B cell (primary cell): ENCODE results near the gene UTP3. TPM values are rescaled to one million over a fixed set of nuclear protein-coding genes. Genes with fewer than 3 reads are reported as not detected.

Source experiments
- ATAC-seq: fragments of 200-7000 bp; cut with Tn5 transposase; one replicate; pipeline ENCODE4 v1.10.0; 2021; ENCODE audit warnings: low read depth, mild to moderate bottlenecking, moderate number of reproducible peaks, moderate library complexity
- CTCF ChIA-PET: fragments of 350-600 bp; sonication (Branson Sonifier 250); formaldehyde crosslinking; loops from one replicate; lab custom pipeline; 2021; ENCODE audit warnings: antibody characterized with exemption, inconsistent platforms; lab: Charles Lee
- POLR2A ChIA-PET: fragments of 350-600 bp; sonication (Branson Sonifier 250); formaldehyde crosslinking; loops from one replicate; lab custom pipeline; 2021; ENCODE audit warnings: antibody characterized with exemption; lab: Charles Lee
- DNase-seq: peaks from one replicate; pipeline ENCODE4 v3.0.0; 2013
- H2AFZ ChIP-seq: 2 replicates; pipeline ENCODE4 v1.6.1; 2012; ENCODE audit warnings: mild to moderate bottlenecking, low read depth, low read length; ENCODE audit not compliant: insufficient read depth, poor library complexity, severe bottlenecking
- H3K27ac ChIP-seq, 2 donors: 1 replicate in 1 of 2; 2 replicates in 1 of 2; pipeline ENCODE4 v1.5.1; 2012 to 2013; ENCODE audit warnings: low read length in 2 of 2, mild to moderate bottlenecking in 2 of 2, moderate library complexity in 1 of 2
- H3K27me3 ChIP-seq, 4 experiments: fragments of 200-600 bp in 1 of 4; sonication (generic) in 1 of 4; replicated peaks in 1 of 4; 1 replicate in 2 of 4; 2 replicates in 2 of 4; pipeline versions ENCODE4 v1.6.1 to v1.7.0; 2013 to 2016; ENCODE audit warnings: low read length in 3 of 4, mild to moderate bottlenecking in 2 of 4, mixed read lengths in 1 of 4, moderate library complexity in 1 of 4; ENCODE audit not compliant: insufficient read depth in 4 of 4, control insufficient read depth in 3 of 4; ENCODE audit errors: control extremely low read depth in 1 of 4
- H3K36me3 ChIP-seq, 2 experiments: replicated peaks in 1 of 2; 1 replicate in 1 of 2; 2 replicates in 1 of 2; pipeline versions ENCODE4 v1.6.1 to v1.7.1; 2013; ENCODE audit warnings: low read length in 1 of 2; ENCODE audit not compliant: insufficient read depth in 2 of 2, control insufficient read depth in 1 of 2; ENCODE audit errors: control extremely low read depth in 1 of 2, extremely low read depth in 1 of 2
- H3K4me1 ChIP-seq, 2 donors: fragments of 200-600 bp in 1 of 2; sonication (generic) in 1 of 2; 1 replicate in 1 of 2; 2 replicates in 1 of 2; pipeline versions ENCODE4 v1.5.1 to v1.6.1; 2013 to 2017; ENCODE audit warnings: low read length in 2 of 2; ENCODE audit not compliant: control insufficient read depth in 2 of 2, insufficient read depth in 2 of 2
- H3K4me2 ChIP-seq: replicated peaks from 2 replicates; pipeline ENCODE3; 2012; ENCODE audit warnings: mild to moderate bottlenecking, low read depth, low read length; ENCODE audit not compliant: poor library complexity, severe bottlenecking
- H3K4me3 ChIP-seq, 5 experiments: fragments of 200-600 bp in 1 of 5; sonication (generic) in 1 of 5; 1 replicate in 3 of 5; 2 replicates in 2 of 5; pipeline versions ENCODE4 v1.5.1 to v1.7.0; 2011 to 2016; ENCODE audit warnings: low read length in 4 of 5, mild to moderate bottlenecking in 4 of 5, low read depth in 2 of 5, control low read depth in 1 of 5, moderate library complexity in 1 of 5; ENCODE audit not compliant: insufficient read depth in 1 of 5; ENCODE audit errors: control extremely low read depth in 1 of 5, extremely low read depth in 1 of 5
- H3K79me2 ChIP-seq: fragments of 200-600 bp; sonication (generic); one replicate; pipeline ENCODE4 v1.6.0; 2016; ENCODE audit warnings: low read length; ENCODE audit not compliant: control insufficient read depth, insufficient read depth
- H3K9ac ChIP-seq: fragments of 200-600 bp; sonication (generic); 2 replicates; pipeline ENCODE4 v1.6.1; 2017; ENCODE audit warnings: mild to moderate bottlenecking, low read length, moderate library complexity
- H3K9me3 ChIP-seq, 3 donors: one replicate each; pipeline versions ENCODE4 v1.6.1 to v1.7.1; 2013; ENCODE audit warnings: low read length in 2 of 3; ENCODE audit not compliant: control insufficient read depth in 2 of 3, insufficient read depth in 1 of 3; ENCODE audit errors: control extremely low read depth in 1 of 3
- H4K20me1 ChIP-seq: 2 replicates; pipeline ENCODE4 v1.6.0; 2012; ENCODE audit warnings: mild to moderate bottlenecking, low read length; ENCODE audit not compliant: insufficient read depth, control insufficient read depth, poor library complexity, severe bottlenecking
- H3K27ac Mint-ChIP-seq: one replicate; pipeline ENCODE4 v1.8.0; 2021; ENCODE audit warnings: mixed read lengths
- H3K27me3 Mint-ChIP-seq: one replicate; pipeline ENCODE4 v1.8.0; 2021; ENCODE audit warnings: mixed read lengths
- H3K4me1 Mint-ChIP-seq: one replicate; pipeline ENCODE4 v1.8.0; 2021; ENCODE audit warnings: mixed read lengths
- H3K4me3 Mint-ChIP-seq: one replicate; pipeline ENCODE4 v1.8.0; 2021; ENCODE audit warnings: mixed read lengths
- H3K9me3 Mint-ChIP-seq: one replicate; pipeline ENCODE4 v1.8.0; 2022; ENCODE audit warnings: mixed read lengths; ENCODE audit not compliant: insufficient read depth
- CTCF ChIP-seq: fragments of 200-600 bp; IDR thresholded peaks from one replicate; pipeline ENCODE4 v1.8.0; 2022; ENCODE audit warnings: antibody characterized with exemption, mild to moderate bottlenecking
- WGBS: methylation state at CpG from one replicate; pipeline ENCODE4 v1.1.5; 2013; ENCODE audit warnings: missing lambda C conversion rate; ENCODE audit not compliant: insufficient coverage; 5-methylcytosine and 5-hydroxymethylcytosine counted together
- intact Hi-C: fragments of 100-400 bp; cut with micrococcal nuclease; formaldehyde crosslinking; loops from one replicate; pipeline ENCODE4 v1.10.0; 2022
- polyA plus RNA-seq: library from polyadenylated mRNA; depleted of rRNA; stranded (reverse); fragments of >200 nt; gene quantifications from 2 replicates; pipeline ENCODE4 v1.2.3, GENCODE V29; 2012
- total RNA-seq, 2 donors: library from RNA; stranded (reverse); fragments of 120-200 nt in 1 of 2; gene quantifications; 1 replicate in 1 of 2; 2 replicates in 1 of 2; pipeline versions ENCODE4 v1.2.3 to v1.2.4, GENCODE V29; 2013 to 2022

The UTP3 gene
- total and polyA plus RNA-seq, 2 donors (not counting 1 experiment from before 2014, with no cell fraction given): 6.2 to 42.2 TPM

- peaks cover 26% of the 10 kb centered on the region for H3K4me1 Mint-ChIP-seq
- H3K4me2 ChIP-seq: no peak overlapping the region
- no peak for TF ChIP-seq CTCF
These were observed 30.7 kb downstream of the UTP3 start for GRCh38 chr4:70718811-70719604.

GRCh38 chr4:70721747-70722146 is 33.4 kb downstream of the UTP3 start, which contains the start of gene RUFY3:
Gene RUFY3, plus strand, starts transcription at chr4:70721964. Its CDS starts 610 bp downstream, at chr4:70722574.
- ChIA-PET CTCF (interaction anchor here (0.6 to 1.4 kb wide), 7 partner anchors 10 to 373 kb away, joined by 3 to 7 read pairs (median 3); no protein-coding TSS in a partner anchor), POLR2A (no interaction called here)
- no peaks in the 10 kb centered on the region for H3K9me3 Mint-ChIP-seq
- no peak within 1 kb of the TSS for H3K4me2 ChIP-seq
- H4K20me1 ChIP-seq: no peaks in the 10 kb centered on the region
- H3K4me1 ChIP-seq: no peaks in the 10 kb centered on the region
- H3K27me3 ChIP-seq: no peaks in the 10 kb centered on the region
- H3K4me3 ChIP-seq: no peak within 1 kb of the TSS
- H3K27ac ChIP-seq: no peak within 1 kb of the TSS
- H3K27me3 Mint-ChIP-seq: no peaks in the 10 kb centered on the region
- TF ChIP-seq CTCF: no peak
- peaks cover 6% of the 10 kb centered on the region for H3K4me1 Mint-ChIP-seq
- H3K36me3 ChIP-seq: no peaks in the 10 kb centered on the region
- no peak for DNase-seq
- peaks cover 89% of the 10 kb centered on the region for H3K79me2 ChIP-seq
- no peaks in the 10 kb centered on the region for H3K9me3 ChIP-seq
- intact Hi-C loops: no loop called here
- no peak within 1 kb of the TSS for H3K27ac Mint-ChIP-seq
- no peak for ATAC-seq
- H3K9ac ChIP-seq: no peak within 1 kb of the TSS
- no peak within 1 kb of the TSS for H3K4me3 Mint-ChIP-seq
- WGBS: 36% methylated on average over 1 of the region's 3 CpGs
- H2AFZ ChIP-seq: no peak within 1 kb of the TSS

More at GRCh38 chr4:70718811-70719604, 30.7 kb downstream of the UTP3 start:
- Histone ChIP-seq H3K36me3 (no peaks in the 10 kb centered on the region), H3K9ac (no peak overlapping the region), H3K9me3 (no peaks in the 10 kb centered on the region), H2AFZ (no peak overlapping the region), H4K20me1 (no peaks in the 10 kb centered on the region), H3K4me3 (no peak overlapping the region), H3K27ac (no peak overlapping the region), H3K79me2 (peaks cover 87% of the 10 kb centered on the region), H3K4me1 (peaks cover 18 to 23% of the 10 kb centered on the region in 2 donors), H3K27me3 (no peaks in the 10 kb centered on the region)
- no peaks in the 10 kb centered on the region for H3K9me3 Mint-ChIP-seq
- 89% methylated on average over 4 of the region's 13 CpGs for WGBS
- intact Hi-C loops: no loop called here
- POLR2A ChIA-PET: no interaction called here
- ATAC-seq: no peak
- no peak for DNase-seq
- H3K27me3 Mint-ChIP-seq: no peaks in the 10 kb centered on the region
- H3K4me3 Mint-ChIP-seq: no peak overlapping the region
- H3K27ac Mint-ChIP-seq: no peak overlapping the region
- CTCF ChIA-PET: interaction anchor here (1.0 kb wide), 1 partner anchor 16 kb away, joined by 3 read pairs; no protein-coding TSS in a partner anchor
